HepG2 (cell line): ENCODE measurements around the gene SSH3. TPM values are rescaled to one million over a fixed set of nuclear protein-coding genes. Genes with fewer than 3 reads are reported as not detected.

Source experiments
- ARID2 ChIP-seq: sonication (generic); formaldehyde crosslinking; IDR thresholded peaks from 2 replicates; pipeline ENCODE4 v1.8.1; 2022; ENCODE audit warnings: mild to moderate bottlenecking, missing genetic modification reagents, borderline replicate concordance
- ELF3 ChIP-seq: IDR thresholded peaks from 2 replicates; pipeline ENCODE4 v1.6.1; 2016; ENCODE audit warnings: missing genetic modification reagents, missing compliant biosample characterization
- EZH2 ChIP-seq: conservative IDR thresholded peaks from 2 replicates; pipeline ENCODE4 v1.6.1; 2012; ENCODE audit warnings: mild to moderate bottlenecking, low read depth, low read length, moderate library complexity
- FIP1L1 ChIP-seq: fragments of 200-400 bp; formaldehyde crosslinking; IDR thresholded peaks from 2 replicates; pipeline ENCODE4 v1.6.1; 2018; ENCODE audit warnings: low read depth, mild to moderate bottlenecking, low read length, moderate library complexity, borderline replicate concordance; ENCODE audit not compliant: insufficient read depth
- GZF1 ChIP-seq: sonication (generic); formaldehyde crosslinking; IDR thresholded peaks from 2 replicates; pipeline ENCODE4 v1.5.1; 2020; ENCODE audit warnings: mild to moderate bottlenecking, missing genetic modification reagents
- HCFC1 ChIP-seq: fragments of 150-350 bp; IDR thresholded peaks from 2 replicates; pipeline ENCODE4 v1.6.1; 2014; ENCODE audit warnings: low read depth, low read length
- HHEX ChIP-seq: IDR thresholded peaks from 2 replicates; pipeline ENCODE4 v1.6.1; 2016; ENCODE audit warnings: control low read depth
- HIVEP1 ChIP-seq: sonication (generic); formaldehyde crosslinking; IDR thresholded peaks from 2 replicates; pipeline ENCODE4 v1.4.0; 2020; ENCODE audit warnings: mild to moderate bottlenecking, missing genetic modification reagents
- HNRNPLL ChIP-seq: fragments of 200-400 bp; formaldehyde crosslinking; IDR thresholded peaks from 2 replicates; pipeline ENCODE4 v1.6.1; 2017; ENCODE audit warnings: mild to moderate bottlenecking, low read depth, low read length; ENCODE audit not compliant: poor library complexity, severe bottlenecking
- ISX ChIP-seq: sonication (generic); formaldehyde crosslinking; conservative IDR thresholded peaks from 2 replicates; pipeline ENCODE4 v1.5.0; 2020; ENCODE audit warnings: missing genetic modification reagents
- NR2F6 ChIP-seq, 2 experiments: IDR thresholded peaks; 2 replicates each; pipeline ENCODE4 v1.6.1; 2016; ENCODE audit warnings: antibody characterized with exemption in 1 of 2, mild to moderate bottlenecking in 1 of 2
- RNF2 ChIP-seq: fragments of 450-650 bp; conservative IDR thresholded peaks from 2 replicates; pipeline ENCODE4 v1.6.1; 2016; ENCODE audit warnings: low read depth
- SOX5 ChIP-seq: IDR thresholded peaks from 2 replicates; pipeline ENCODE4 v1.6.1; 2016; ENCODE audit warnings: borderline replicate concordance
- THYN1 ChIP-seq: sonication (generic); formaldehyde crosslinking; IDR thresholded peaks from 2 replicates; pipeline ENCODE4 v1.8.1; 2023; ENCODE audit warnings: low read depth, mild to moderate bottlenecking, moderate library complexity, missing genetic modification reagents, borderline replicate concordance
- U2AF2 ChIP-seq: fragments of 200-400 bp; formaldehyde crosslinking; IDR thresholded peaks from 2 replicates; pipeline ENCODE4 v1.6.1; 2017; ENCODE audit warnings: low read depth, mild to moderate bottlenecking, low read length
- ZNF138 ChIP-seq: sonication (generic); formaldehyde crosslinking; IDR thresholded peaks from 2 replicates; pipeline ENCODE4 v1.5.0; 2020; ENCODE audit warnings: mild to moderate bottlenecking, low read depth, missing genetic modification reagents
- ZNF225 ChIP-seq: sonication (generic); formaldehyde crosslinking; IDR thresholded peaks from 2 replicates; pipeline ENCODE4 v1.4.0; 2020; ENCODE audit warnings: mild to moderate bottlenecking, missing genetic modification reagents
- ZNF24 ChIP-seq: fragments of 450-650 bp; IDR thresholded peaks from 2 replicates; pipeline ENCODE4 v1.6.1; 2017; ENCODE audit warnings: antibody characterized with exemption, mild to moderate bottlenecking
- ZNF282 ChIP-seq: fragments of 450-650 bp; IDR thresholded peaks from 2 replicates; pipeline ENCODE4 v1.6.1; 2018; ENCODE audit not compliant: partially characterized antibody
- ZNF484 ChIP-seq: sonication (generic); formaldehyde crosslinking; IDR thresholded peaks from 2 replicates; pipeline ENCODE4 v1.5.1; 2020; ENCODE audit warnings: mild to moderate bottlenecking, low read depth, missing genetic modification reagents, borderline replicate concordance
- ZNF577 ChIP-seq: sonication (generic); formaldehyde crosslinking; IDR thresholded peaks from 2 replicates; pipeline ENCODE4 v1.4.0; 2020; ENCODE audit warnings: mild to moderate bottlenecking, low read depth, missing genetic modification reagents, borderline replicate concordance
- ZNF678 ChIP-seq: sonication (generic); formaldehyde crosslinking; IDR thresholded peaks from 2 replicates; pipeline ENCODE4 v1.4.0; 2020; ENCODE audit warnings: mild to moderate bottlenecking, missing genetic modification reagents
- ZNF878 ChIP-seq: sonication (generic); formaldehyde crosslinking; IDR thresholded peaks from 2 replicates; pipeline ENCODE4 v1.8.1; 2023; ENCODE audit warnings: mild to moderate bottlenecking, missing genetic modification reagents, moderate library complexity
- polyA plus RNA-seq, 8 experiments: library from polyadenylated mRNA; depleted of rRNA in 3 of 8; stranded (reverse) in 7 of 8; unstranded in 1 of 8; fragments of >200 nt; fragmentation: Illumina TruSeq in 4 of 8; extraction: Trizol in 4 of 8; gene quantifications; 2 replicates each; pipeline versions ENCODE4 v1.2.1 to v1.2.3, GENCODE V29; 2011 to 2016; ENCODE audit warnings: low read depth in 4 of 8, missing spikeins in 1 of 8, mixed read lengths in 1 of 8; ENCODE audit not compliant: insufficient read depth in 1 of 8
- total RNA-seq, 5 experiments: library from RNA; depleted of rRNA; stranded (reverse); fragments of >200 nt; fragmentation: Illumina TruSeq; extraction: Trizol; gene quantifications; 2 replicates each; pipeline ENCODE4 v1.2.3, GENCODE V29; 2016; ENCODE audit warnings: low read depth in 1 of 5
- TF ChIP-seq, protein P1 (sequence below): sonication (generic); formaldehyde crosslinking; IDR thresholded peaks from 2 replicates; pipeline ENCODE4 v1.4.0; 2020; ENCODE audit warnings: mild to moderate bottlenecking, missing genetic modification reagents
- TF ChIP-seq, protein P2 (sequence below): sonication (generic); formaldehyde crosslinking; IDR thresholded peaks from 2 replicates; pipeline ENCODE4 v1.8.0; 2022; ENCODE audit warnings: mild to moderate bottlenecking, missing genetic modification reagents; ENCODE audit not compliant: insufficient replicate concordance
- TF ChIP-seq, protein P3 (sequence below): sonication (generic); formaldehyde crosslinking; IDR thresholded peaks from 2 replicates; pipeline ENCODE4 v1.8.0; 2022; ENCODE audit warnings: mild to moderate bottlenecking, missing genetic modification reagents
- TF ChIP-seq, protein P4 (sequence below): sonication (generic); formaldehyde crosslinking; IDR thresholded peaks from 2 replicates; pipeline ENCODE4 v1.4.0; 2020; ENCODE audit warnings: missing genetic modification reagents

The SSH3 gene
- total and polyA plus RNA-seq, 2 of the 13 experiments (the other 11 are each of a cell fraction or from before 2014, with no cell fraction given): 12.4 to 18.8 TPM

DNA sequence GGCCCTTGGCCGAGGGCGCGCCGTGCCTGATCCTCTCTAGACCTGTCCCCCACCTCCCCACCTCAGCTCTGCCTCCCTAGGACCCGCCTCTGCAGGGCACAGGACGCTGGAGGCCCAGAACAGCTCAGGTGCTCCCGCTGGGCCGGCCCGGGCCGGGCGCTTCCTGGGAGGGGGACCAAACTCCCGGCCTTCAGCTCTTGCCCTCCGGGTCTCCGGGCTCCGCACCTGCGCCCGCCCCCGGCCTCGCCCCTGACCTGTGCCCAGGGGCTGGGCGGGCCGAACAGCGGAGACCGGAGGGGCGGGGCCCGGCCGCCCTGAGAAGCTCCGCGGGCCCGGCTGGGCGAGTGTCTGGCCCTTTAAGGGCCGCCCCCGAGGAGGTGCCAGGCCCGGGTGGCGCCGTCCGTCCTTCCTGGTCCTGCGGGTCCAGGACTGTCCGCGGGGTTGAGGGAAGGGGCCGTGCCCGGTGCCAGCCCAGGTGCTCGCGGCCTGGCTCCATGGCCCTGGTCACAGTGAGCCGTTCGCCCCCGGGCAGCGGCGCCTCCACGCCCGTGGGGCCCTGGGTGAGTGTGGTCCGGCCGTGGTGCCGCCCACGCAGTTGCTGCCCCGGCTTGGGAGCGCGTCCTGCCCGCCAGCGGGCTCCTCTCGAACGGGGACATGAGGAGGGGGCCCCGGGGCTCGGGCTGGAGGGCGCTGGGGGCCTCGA lies at the start of gene SSH3 (continued):
- TF ChIP-seq, protein P1, sequence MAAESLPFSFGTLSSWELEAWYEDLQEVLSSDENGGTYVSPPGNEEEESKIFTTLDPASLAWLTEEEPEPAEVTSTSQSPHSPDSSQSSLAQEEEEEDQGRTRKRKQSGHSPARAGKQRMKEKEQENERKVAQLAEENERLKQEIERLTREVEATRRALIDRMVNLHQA (CRISPR knock-in tag): no peak
- TF ChIP-seq EZH2 (no peak), HHEX (CRISPR knock-in tag) (no peak), U2AF2 (no peak), ZNF577 (no peak), SOX5 (CRISPR knock-in tag) (no peak), ZNF878 (CRISPR knock-in tag) (no peak), ISX (no peak; the same call in 1 of the 2 replicates), HCFC1 (no peak), ZNF225 (CRISPR knock-in tag) (peak; percentile 29; the same call in 1 of the 2 replicates), THYN1 (CRISPR knock-in tag) (no peak), ARID2 (no peak), ZNF24 (no peak), HNRNPLL (peak; percentile 20), ZNF138 (CRISPR knock-in tag) (no peak), FIP1L1 (no peak), RNF2 (no peak), HIVEP1 (CRISPR knock-in tag) (no peak), ELF3 (CRISPR knock-in tag) (0 out of 2 replicates have a peak, but pooled peaks have one; percentile 37), ZNF484 (CRISPR knock-in tag) (no peak), ZNF282 (no peak), ZNF678 (no peak), GZF1 (CRISPR knock-in tag) (no peak), NR2F6 (IDR thresholded peaks at IDR 0.05) (no peak), NR2F6 (CRISPR knock-in tag; IDR thresholded peaks at IDR 0.05) (peak; percentile 59)
- TF ChIP-seq, protein P2, sequence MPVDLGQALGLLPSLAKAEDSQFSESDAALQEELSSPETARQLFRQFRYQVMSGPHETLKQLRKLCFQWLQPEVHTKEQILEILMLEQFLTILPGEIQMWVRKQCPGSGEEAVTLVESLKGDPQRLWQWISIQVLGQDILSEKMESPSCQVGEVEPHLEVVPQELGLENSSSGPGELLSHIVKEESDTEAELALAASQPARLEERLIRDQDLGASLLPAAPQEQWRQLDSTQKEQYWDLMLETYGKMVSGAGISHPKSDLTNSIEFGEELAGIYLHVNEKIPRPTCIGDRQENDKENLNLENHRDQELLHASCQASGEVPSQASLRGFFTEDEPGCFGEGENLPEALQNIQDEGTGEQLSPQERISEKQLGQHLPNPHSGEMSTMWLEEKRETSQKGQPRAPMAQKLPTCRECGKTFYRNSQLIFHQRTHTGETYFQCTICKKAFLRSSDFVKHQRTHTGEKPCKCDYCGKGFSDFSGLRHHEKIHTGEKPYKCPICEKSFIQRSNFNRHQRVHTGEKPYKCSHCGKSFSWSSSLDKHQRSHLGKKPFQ (CRISPR knock-in tag): peak; percentile 6
- TF ChIP-seq, protein P3, sequence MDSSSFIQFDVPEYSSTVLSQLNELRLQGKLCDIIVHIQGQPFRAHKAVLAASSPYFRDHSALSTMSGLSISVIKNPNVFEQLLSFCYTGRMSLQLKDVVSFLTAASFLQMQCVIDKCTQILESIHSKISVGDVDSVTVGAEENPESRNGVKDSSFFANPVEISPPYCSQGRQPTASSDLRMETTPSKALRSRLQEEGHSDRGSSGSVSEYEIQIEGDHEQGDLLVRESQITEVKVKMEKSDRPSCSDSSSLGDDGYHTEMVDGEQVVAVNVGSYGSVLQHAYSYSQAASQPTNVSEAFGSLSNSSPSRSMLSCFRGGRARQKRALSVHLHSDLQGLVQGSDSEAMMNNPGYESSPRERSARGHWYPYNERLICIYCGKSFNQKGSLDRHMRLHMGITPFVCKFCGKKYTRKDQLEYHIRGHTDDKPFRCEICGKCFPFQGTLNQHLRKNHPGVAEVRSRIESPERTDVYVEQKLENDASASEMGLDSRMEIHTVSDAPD (CRISPR knock-in tag): no peak
- TF ChIP-seq, protein P4, sequence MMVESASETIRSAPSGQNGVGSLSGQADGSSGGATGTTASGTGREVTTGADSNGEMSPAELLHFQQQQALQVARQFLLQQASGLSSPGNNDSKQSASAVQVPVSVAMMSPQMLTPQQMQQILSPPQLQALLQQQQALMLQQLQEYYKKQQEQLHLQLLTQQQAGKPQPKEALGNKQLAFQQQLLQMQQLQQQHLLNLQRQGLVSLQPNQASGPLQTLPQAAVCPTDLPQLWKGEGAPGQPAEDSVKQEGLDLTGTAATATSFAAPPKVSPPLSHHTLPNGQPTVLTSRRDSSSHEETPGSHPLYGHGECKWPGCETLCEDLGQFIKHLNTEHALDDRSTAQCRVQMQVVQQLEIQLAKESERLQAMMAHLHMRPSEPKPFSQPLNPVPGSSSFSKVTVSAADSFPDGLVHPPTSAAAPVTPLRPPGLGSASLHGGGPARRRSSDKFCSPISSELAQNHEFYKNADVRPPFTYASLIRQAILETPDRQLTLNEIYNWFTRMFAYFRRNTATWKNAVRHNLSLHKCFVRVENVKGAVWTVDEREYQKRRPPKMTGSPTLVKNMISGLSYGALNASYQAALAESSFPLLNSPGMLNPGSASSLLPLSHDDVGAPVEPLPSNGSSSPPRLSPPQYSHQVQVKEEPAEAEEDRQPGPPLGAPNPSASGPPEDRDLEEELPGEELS: no peak
